Coronary artery (tissue), 2 donors: ENCODE measurements around the gene TPRA1.

Experiments used
- DNase-seq: peaks from one replicate; pipeline ENCODE4 v3.0.0-alpha.2; 2017; ENCODE audit warnings: low spot score
- H3K27ac ChIP-seq, 2 donors: fragments of 200-600 bp; sonication (generic); one replicate each; pipeline ENCODE4 v1.5.1; 2016 to 2019
- H3K4me3 ChIP-seq: fragments of 200-600 bp; sonication (generic); 2 replicates; pipeline ENCODE4 v1.5.1; 2016; ENCODE audit warnings: mild to moderate bottlenecking, moderate library complexity
- TF ChIP-seq, protein P1 (sequence below): fragments of 200-600 bp; sonication (generic); IDR thresholded peaks from one replicate; pipeline ENCODE4 v1.5.1; 2019; ENCODE audit warnings: antibody characterized with exemption

TPRA1 gene

DNA sequence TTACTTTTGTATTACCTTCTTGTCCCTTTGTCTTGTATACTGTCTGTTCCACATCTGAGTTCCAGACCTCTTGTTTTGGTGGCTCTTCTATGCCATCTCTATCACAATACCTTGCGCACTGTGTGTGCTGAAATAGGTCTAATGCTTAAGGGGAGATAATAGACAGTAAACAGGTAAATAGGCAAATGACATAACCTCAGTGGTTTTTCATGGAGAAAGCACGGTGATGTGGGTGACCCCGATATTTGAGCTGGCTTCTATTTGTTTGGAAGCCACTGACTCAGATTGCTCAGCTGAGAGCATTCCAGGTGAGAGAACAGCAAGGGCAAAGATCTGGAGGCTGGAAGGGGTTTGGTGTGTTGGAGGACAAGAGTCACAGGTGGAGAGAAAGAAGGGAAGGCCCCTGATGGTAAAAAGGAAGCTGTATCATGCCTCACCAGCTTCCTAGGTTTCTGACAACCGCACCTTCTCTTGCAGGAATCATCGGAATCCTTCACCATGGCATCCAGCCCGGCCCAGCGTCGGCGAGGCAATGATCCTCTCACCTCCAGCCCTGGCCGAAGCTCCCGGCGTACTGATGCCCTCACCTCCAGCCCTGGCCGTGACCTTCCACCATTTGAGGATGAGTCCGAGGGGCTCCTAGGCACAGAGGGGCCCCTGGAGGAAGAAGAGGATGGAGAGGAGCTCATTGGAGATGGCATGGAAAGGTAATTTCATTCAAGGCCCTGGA is 8.5 kb upstream of the TPRA1 start:
- no peak for DNase-seq
- Histone ChIP-seq H3K4me3 (peak overlapping the region; percentile 74), H3K27ac (no peak overlapping the region)
- TF ChIP-seq, protein P1, sequence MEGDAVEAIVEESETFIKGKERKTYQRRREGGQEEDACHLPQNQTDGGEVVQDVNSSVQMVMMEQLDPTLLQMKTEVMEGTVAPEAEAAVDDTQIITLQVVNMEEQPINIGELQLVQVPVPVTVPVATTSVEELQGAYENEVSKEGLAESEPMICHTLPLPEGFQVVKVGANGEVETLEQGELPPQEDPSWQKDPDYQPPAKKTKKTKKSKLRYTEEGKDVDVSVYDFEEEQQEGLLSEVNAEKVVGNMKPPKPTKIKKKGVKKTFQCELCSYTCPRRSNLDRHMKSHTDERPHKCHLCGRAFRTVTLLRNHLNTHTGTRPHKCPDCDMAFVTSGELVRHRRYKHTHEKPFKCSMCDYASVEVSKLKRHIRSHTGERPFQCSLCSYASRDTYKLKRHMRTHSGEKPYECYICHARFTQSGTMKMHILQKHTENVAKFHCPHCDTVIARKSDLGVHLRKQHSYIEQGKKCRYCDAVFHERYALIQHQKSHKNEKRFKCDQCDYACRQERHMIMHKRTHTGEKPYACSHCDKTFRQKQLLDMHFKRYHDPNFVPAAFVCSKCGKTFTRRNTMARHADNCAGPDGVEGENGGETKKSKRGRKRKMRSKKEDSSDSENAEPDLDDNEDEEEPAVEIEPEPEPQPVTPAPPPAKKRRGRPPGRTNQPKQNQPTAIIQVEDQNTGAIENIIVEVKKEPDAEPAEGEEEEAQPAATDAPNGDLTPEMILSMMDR = no peak

DNA sequence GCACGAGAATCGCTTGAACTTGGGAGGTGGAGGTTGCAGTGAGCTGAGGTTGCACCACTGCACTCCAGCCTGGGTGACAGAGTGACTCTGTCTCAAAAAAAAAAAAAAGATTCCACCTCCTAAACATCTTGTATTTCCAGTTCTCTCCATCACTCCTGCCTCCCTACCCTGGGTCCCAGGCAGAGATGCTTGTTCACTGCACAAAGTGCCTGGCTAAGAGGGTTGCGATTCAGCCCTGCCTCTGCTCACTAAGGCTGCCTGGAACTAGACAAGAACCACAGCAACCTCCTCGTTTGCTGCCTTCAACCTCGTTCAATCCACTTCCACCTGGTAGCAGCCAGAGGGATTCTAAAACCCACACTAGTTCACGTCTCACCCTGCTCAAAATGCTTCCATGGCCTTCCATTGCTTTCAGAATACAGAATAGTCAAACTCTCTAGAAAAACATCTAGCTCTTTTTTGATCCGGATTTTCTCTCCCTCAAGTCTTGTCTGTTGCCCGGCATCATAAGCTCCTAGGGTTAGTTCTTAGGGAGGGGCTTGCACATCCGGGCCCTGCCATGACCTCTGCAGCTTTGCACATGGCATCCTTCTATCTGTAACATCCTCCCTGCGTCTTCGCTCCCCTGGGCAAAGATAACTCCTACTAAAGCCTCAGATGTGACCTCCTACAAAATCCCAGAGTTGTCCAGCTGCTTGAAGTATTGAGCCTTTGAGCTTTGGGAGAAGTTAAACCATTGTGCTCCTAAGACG is 6.7 kb upstream of the TPRA1 start:
- H3K27ac ChIP-seq = no peak overlapping the region
- TF ChIP-seq, protein P1 = no peak
- H3K4me3 ChIP-seq = no peak overlapping the region
- no peak for DNase-seq

DNA sequence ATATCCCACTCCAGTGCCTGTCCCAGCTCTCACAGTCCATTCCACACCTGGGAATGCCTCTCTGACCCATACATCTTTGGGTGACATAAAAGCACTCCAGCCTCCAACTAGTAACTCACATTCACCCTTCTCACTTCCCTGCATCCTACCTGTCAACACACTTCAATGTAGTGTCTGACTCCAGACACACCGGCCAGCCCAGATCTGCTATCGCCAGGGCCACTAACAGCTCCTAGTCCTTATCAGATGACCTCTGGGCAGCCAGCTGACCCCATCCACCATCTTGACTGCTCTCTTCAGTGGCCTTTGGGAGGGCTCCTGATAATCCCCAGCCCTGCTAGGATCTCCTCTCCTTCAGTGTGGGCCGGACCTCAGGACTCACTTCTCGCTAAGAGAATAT is 4.8 kb upstream of the TPRA1 start:
- no peak for DNase-seq
- TF ChIP-seq, protein P1 = no peak
- Histone ChIP-seq H3K27ac (no peak overlapping the region), H3K4me3 (no peak overlapping the region)

DNA sequence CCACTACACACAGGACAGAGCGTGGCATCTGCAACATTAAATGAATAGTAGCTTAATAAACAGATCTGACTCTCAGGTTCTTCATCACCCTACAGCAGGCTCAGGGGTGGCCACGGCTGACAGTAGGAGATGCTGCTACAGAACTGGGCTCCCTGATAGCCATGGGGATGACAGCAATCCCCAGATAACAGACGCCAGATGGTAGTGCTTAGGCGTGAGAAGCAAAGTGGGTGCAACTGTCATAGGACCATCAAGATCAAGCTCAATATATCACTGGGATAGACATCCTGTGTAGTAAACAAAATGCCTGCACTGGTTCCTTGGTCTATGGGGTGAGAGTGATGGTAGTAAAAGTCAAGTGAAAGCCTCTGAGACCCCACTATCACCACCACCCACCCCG is 2.6 kb upstream of the TPRA1 start:
- DNase-seq = no peak
- TF ChIP-seq, protein P1 = no peak
- H3K27ac ChIP-seq = no peak overlapping the region
- no peak overlapping the region for H3K4me3 ChIP-seq

DNA sequence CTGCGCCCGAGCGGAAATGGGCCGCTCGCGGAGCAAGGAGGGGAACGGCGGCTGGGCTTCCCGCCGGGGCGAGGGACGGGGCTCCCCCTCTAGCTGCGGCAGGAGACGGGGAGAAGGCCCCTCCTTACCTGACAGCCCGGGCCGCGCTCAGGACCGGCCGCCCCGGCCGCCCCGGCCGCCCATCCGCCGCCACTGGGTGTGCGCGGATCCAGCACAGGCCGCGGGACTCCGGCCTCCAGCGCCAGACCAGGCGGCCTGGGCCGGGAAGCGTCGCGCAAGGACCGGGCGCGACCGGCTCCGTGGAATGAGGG is 296 bp downstream of the TPRA1 start:
- DNase-seq = no peak
- TF ChIP-seq, protein P1 = no peak
- Histone ChIP-seq H3K27ac (peak overlapping the region; percentile 84 to 92), H3K4me3 (peak overlapping the region; percentile 95)

DNA sequence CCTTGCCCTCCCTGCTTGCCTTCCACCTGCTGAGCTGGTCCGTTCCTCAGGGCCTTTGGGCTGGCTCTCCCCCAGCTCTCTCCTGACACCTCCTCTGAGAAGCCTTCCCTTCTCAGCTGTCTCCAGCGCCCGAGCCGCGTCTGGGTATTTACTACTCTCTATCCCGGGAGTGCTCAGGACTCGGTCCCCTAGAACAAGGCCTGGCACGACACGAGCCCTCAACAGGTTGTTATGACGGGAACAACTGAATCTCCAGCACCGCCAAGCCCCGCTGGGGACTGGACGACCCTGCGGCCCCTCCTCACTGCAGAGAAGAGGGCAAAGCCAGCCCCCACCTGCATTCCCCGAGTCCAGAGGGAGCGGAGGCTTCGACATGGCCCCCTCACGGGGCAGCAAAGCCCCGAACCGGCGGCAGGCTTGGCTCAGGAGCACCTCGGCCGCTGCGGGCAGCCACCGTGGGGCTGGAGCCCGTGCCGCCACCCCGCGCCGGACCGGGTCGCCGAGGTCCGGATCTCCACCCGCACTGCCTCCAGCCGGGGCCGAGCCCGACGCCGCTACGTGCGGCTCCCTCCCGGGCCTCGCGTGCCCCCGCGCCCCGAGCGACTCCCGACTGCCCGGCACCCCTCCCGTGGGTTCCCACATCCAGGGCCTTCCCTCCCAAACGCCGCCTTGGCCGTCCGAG is 792 bp downstream of the TPRA1 start:
- TF ChIP-seq, protein P1 = no peak
- DNase-seq = no peak
- Histone ChIP-seq H3K4me3 (peak overlapping the region; percentile 95), H3K27ac (peak overlapping the region; percentile 84 to 92)
